HEK293 (cell line): ENCODE results near the gene PTPRG.

Source experiments
- CTCF ChIA-PET: fragments of 350-600 bp; formaldehyde crosslinking; extraction: SDS; loops from one replicate; lab custom pipeline; 2021; ENCODE audit warnings: antibody characterized with exemption; lab: Yijun Ruan, JAX
- POLR2A ChIA-PET: fragments of 300-600 bp; formaldehyde crosslinking; extraction: SDS; loops from one replicate; lab custom pipeline; 2020; ENCODE audit warnings: antibody characterized with exemption, inconsistent platforms; lab: Yijun Ruan, JAX
- H3K27ac ChIP-seq: fragments of 200-500 bp; sonication (Bioruptor generic); 2 replicates; pipeline ENCODE4 v1.5.1; 2014; ENCODE audit warnings: low read depth, low read length, control low read depth, inconsistent platforms; ENCODE audit errors: extremely low read depth
- H3K36me3 ChIP-seq, 2 experiments: fragments of 200-500 bp in 1 of 2; sonication (Bioruptor generic) in 1 of 2; 1 replicate in 1 of 2; 2 replicates in 1 of 2; pipeline ENCODE4 v1.5.1; 2014 to 2017; ENCODE audit warnings: inconsistent platforms in 2 of 2, low read length in 2 of 2; ENCODE audit not compliant: control insufficient read depth in 2 of 2, insufficient read depth in 1 of 2
- H3K4me1 ChIP-seq: fragments of 200-500 bp; sonication (Bioruptor generic); 2 replicates; pipeline ENCODE4 v1.5.1; 2014; ENCODE audit warnings: mild to moderate bottlenecking, low read length, inconsistent platforms; ENCODE audit not compliant: control insufficient read depth, insufficient read depth
- H3K4me3 ChIP-seq: 2 replicates; pipeline ENCODE4 v1.5.1; 2011; ENCODE audit warnings: low read depth, mild to moderate bottlenecking, control low read depth, low read length, moderate library complexity
- H3K9me3 ChIP-seq: fragments of 200-500 bp; sonication (Bioruptor generic); 2 replicates; pipeline ENCODE4 v1.5.1; 2014; ENCODE audit warnings: low read depth, low read length, inconsistent platforms; ENCODE audit not compliant: control insufficient read depth, insufficient read depth
- HOXC10 ChIP-seq: sonication (generic); formaldehyde crosslinking; IDR thresholded peaks from 2 replicates; pipeline ENCODE4 v1.8.1; 2023; ENCODE audit warnings: mild to moderate bottlenecking, missing genetic modification reagents
- IKZF3 ChIP-seq: fragments of 450-650 bp; IDR thresholded peaks from 2 replicates; pipeline ENCODE4 v1.5.0; 2018; ENCODE audit warnings: missing biosample characterization, mild to moderate bottlenecking, missing genetic modification characterization, moderate library complexity
- MEIS1 ChIP-seq: sonication (generic); formaldehyde crosslinking; IDR thresholded peaks from 2 replicates; pipeline ENCODE4 v1.8.1; 2022; ENCODE audit warnings: missing genetic modification reagents, mild to moderate bottlenecking, borderline replicate concordance
- SCRT1 ChIP-seq: fragments of 450-650 bp; formaldehyde crosslinking; IDR thresholded peaks from 2 replicates; pipeline ENCODE4 v1.5.1; 2016; ENCODE audit warnings: missing biosample characterization, missing genetic modification characterization, borderline replicate concordance
- SP7 ChIP-seq: fragments of 450-650 bp; formaldehyde crosslinking; IDR thresholded peaks from 2 replicates; pipeline ENCODE4 v1.5.1; 2016; ENCODE audit warnings: missing biosample characterization, missing genetic modification characterization
- ZBTB1 ChIP-seq: fragments of 450-650 bp; formaldehyde crosslinking; IDR thresholded peaks from 2 replicates; pipeline ENCODE4 v1.5.1; 2016; ENCODE audit warnings: missing biosample characterization, missing genetic modification characterization
- ZBTB48 ChIP-seq: fragments of 450-650 bp; formaldehyde crosslinking; IDR thresholded peaks from 2 replicates; pipeline ENCODE4 v1.5.1; 2016; ENCODE audit warnings: missing biosample characterization, missing genetic modification characterization
- ZBTB7A ChIP-seq: fragments of 450-650 bp; formaldehyde crosslinking; IDR thresholded peaks from 2 replicates; pipeline ENCODE4 v1.5.1; 2016; ENCODE audit warnings: low read depth, missing biosample characterization, missing genetic modification characterization
- ZEB2 ChIP-seq: fragments of 450-650 bp; formaldehyde crosslinking; IDR thresholded peaks from 2 replicates; pipeline ENCODE4 v1.5.1; 2016; ENCODE audit warnings: missing biosample characterization, missing genetic modification characterization
- ZFHX2 ChIP-seq: fragments of 450-650 bp; formaldehyde crosslinking; conservative IDR thresholded peaks from 2 replicates; pipeline ENCODE4 v1.5.1; 2016; ENCODE audit warnings: missing biosample characterization, missing genetic modification characterization
- ZNF146 ChIP-seq: fragments of 450-650 bp; formaldehyde crosslinking; IDR thresholded peaks from 2 replicates; pipeline ENCODE4 v1.5.1; 2016; ENCODE audit warnings: missing biosample characterization, missing genetic modification characterization
- ZNF223 ChIP-seq: fragments of 450-650 bp; formaldehyde crosslinking; IDR thresholded peaks from 2 replicates; pipeline ENCODE4 v1.5.1; 2016; ENCODE audit warnings: missing biosample characterization, missing genetic modification characterization
- ZNF292 ChIP-seq: fragments of 450-650 bp; formaldehyde crosslinking; IDR thresholded peaks from 2 replicates; pipeline ENCODE4 v1.5.1; 2016; ENCODE audit warnings: low read depth, missing biosample characterization, missing genetic modification characterization, borderline replicate concordance
- ZNF324 ChIP-seq: fragments of 450-650 bp; formaldehyde crosslinking; IDR thresholded peaks from 2 replicates; pipeline ENCODE4 v1.5.1; 2016; ENCODE audit warnings: missing biosample characterization, missing genetic modification characterization
- ZNF335 ChIP-seq: fragments of 450-650 bp; formaldehyde crosslinking; conservative IDR thresholded peaks from 2 replicates; pipeline ENCODE4 v1.5.1; 2016; ENCODE audit warnings: missing biosample characterization, missing genetic modification characterization
- ZNF366 ChIP-seq: fragments of 450-650 bp; formaldehyde crosslinking; conservative IDR thresholded peaks from 2 replicates; pipeline ENCODE4 v1.5.1; 2016; ENCODE audit warnings: missing biosample characterization, missing genetic modification characterization
- ZNF404 ChIP-seq: fragments of 450-650 bp; formaldehyde crosslinking; IDR thresholded peaks from 2 replicates; pipeline ENCODE4 v1.5.1; 2017; ENCODE audit warnings: missing biosample characterization, missing genetic modification characterization
- ZNF530 ChIP-seq: fragments of 450-650 bp; formaldehyde crosslinking; IDR thresholded peaks from 2 replicates; pipeline ENCODE4 v1.5.1; 2016; ENCODE audit warnings: low read depth, missing biosample characterization, missing genetic modification characterization
- ZNF600 ChIP-seq: fragments of 450-650 bp; formaldehyde crosslinking; IDR thresholded peaks from 2 replicates; pipeline ENCODE4 v1.5.1; 2016; ENCODE audit warnings: missing biosample characterization, missing genetic modification characterization
- ZNF610 ChIP-seq: fragments of 450-650 bp; formaldehyde crosslinking; IDR thresholded peaks from 2 replicates; pipeline ENCODE4 v1.5.1; 2016; ENCODE audit warnings: missing biosample characterization, missing genetic modification characterization, borderline replicate concordance
- ZNF785 ChIP-seq: fragments of 450-650 bp; formaldehyde crosslinking; IDR thresholded peaks from 2 replicates; pipeline ENCODE4 v1.5.1; 2016; ENCODE audit warnings: missing biosample characterization, missing genetic modification characterization
- ZXDB ChIP-seq: fragments of 450-650 bp; formaldehyde crosslinking; IDR thresholded peaks from 2 replicates; pipeline ENCODE4 v1.5.1; 2016; ENCODE audit warnings: missing biosample characterization, missing genetic modification characterization
- TF ChIP-seq, protein P1 (sequence below): fragments of 450-650 bp; formaldehyde crosslinking; IDR thresholded peaks from 2 replicates; pipeline ENCODE4 v1.5.1; 2016; ENCODE audit warnings: missing biosample characterization, missing genetic modification characterization
- TF ChIP-seq, protein P2 (sequence below): fragments of 450-650 bp; formaldehyde crosslinking; IDR thresholded peaks from 2 replicates; pipeline ENCODE4 v1.5.1; 2016; ENCODE audit warnings: missing biosample characterization, missing genetic modification characterization
- TF ChIP-seq, protein P3 (sequence below): IDR thresholded peaks from 2 replicates; pipeline ENCODE4 v1.6.1; 2011; ENCODE audit warnings: mild to moderate bottlenecking, low read depth, low read length, borderline replicate concordance
- TF ChIP-seq, protein P4 (sequence below): fragments of 450-650 bp; formaldehyde crosslinking; conservative IDR thresholded peaks from 2 replicates; pipeline ENCODE4 v1.5.1; 2016; ENCODE audit warnings: low read depth, missing biosample characterization, missing genetic modification characterization

The PTPRG gene

DNA sequence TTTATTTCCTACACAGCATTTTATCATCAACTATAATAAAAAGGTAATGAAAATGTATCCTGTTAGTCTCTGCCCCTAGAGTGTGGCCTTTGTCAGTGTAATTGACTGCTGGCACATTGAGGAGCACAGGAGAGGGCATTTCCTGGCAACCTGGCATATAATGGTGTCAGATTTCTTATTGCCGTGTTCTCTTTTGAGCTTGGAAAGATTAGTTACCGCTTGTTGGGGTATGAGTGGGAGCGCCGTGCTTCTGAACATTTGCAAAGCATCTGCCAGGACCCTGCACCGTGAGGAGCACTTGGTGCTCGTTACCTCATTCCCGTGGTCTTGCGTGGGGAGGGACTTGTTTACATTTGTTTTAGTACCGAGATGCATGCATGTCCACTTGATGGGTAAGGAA lies 124.4 kb downstream of the PTPRG start (continued):
- TF ChIP-seq, protein P1, sequence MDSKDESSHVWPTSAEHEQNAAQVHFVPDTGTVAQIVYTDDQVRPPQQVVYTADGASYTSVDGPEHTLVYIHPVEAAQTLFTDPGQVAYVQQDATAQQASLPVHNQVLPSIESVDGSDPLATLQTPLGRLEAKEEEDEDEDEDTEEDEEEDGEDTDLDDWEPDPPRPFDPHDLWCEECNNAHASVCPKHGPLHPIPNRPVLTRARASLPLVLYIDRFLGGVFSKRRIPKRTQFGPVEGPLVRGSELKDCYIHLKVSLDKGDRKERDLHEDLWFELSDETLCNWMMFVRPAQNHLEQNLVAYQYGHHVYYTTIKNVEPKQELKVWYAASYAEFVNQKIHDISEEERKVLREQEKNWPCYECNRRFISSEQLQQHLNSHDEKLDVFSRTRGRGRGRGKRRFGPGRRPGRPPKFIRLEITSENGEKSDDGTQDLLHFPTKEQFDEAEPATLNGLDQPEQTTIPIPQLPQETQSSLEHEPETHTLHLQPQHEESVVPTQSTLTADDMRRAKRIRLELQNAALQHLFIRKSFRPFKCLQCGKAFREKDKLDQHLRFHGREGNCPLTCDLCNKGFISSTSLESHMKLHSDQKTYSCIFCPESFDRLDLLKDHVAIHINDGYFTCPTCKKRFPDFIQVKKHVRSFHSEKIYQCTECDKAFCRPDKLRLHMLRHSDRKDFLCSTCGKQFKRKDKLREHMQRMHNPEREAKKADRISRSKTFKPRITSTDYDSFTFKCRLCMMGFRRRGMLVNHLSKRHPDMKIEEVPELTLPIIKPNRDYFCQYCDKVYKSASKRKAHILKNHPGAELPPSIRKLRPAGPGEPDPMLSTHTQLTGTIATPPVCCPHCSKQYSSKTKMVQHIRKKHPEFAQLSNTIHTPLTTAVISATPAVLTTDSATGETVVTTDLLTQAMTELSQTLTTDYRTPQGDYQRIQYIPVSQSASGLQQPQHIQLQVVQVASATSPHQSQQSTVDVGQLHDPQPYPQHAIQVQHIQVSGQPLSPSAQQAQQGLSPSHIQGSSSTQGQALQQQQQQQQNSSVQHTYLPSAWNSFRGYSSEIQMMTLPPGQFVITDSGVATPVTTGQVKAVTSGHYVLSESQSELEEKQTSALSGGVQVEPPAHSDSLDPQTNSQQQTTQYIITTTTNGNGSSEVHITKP (tag by site-specific recombination), result peak; percentile 41
- TF ChIP-seq ZNF146 (tag by site-specific recombination), result no peak
- TF ChIP-seq, protein P2, sequence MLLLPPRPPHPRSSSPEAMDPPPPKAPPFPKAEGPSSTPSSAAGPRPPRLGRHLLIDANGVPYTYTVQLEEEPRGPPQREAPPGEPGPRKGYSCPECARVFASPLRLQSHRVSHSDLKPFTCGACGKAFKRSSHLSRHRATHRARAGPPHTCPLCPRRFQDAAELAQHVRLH, result peak; percentile 60
- TF ChIP-seq ZNF335, result 0 out of 2 replicates have a peak, but pooled peaks have one; percentile 18
- TF ChIP-seq SP7 (tag by site-specific recombination), result 0 out of 2 replicates have a peak, but pooled peaks have one; percentile 30
- no peak for TF ChIP-seq ZNF223 (tag by site-specific recombination)
- TF ChIP-seq ZNF610 (tag by site-specific recombination), result peak; percentile 43; the same call in 1 of the 2 replicates
- no peak for TF ChIP-seq ZEB2
- TF ChIP-seq ZFHX2 (tag by site-specific recombination), result peak; percentile 72
- no peak for TF ChIP-seq MEIS1 (CRISPR knock-in tag)
- TF ChIP-seq ZBTB1 (tag by site-specific recombination), result no peak
- TF ChIP-seq ZNF292 (tag by site-specific recombination), result no peak
- TF ChIP-seq, protein P3, sequence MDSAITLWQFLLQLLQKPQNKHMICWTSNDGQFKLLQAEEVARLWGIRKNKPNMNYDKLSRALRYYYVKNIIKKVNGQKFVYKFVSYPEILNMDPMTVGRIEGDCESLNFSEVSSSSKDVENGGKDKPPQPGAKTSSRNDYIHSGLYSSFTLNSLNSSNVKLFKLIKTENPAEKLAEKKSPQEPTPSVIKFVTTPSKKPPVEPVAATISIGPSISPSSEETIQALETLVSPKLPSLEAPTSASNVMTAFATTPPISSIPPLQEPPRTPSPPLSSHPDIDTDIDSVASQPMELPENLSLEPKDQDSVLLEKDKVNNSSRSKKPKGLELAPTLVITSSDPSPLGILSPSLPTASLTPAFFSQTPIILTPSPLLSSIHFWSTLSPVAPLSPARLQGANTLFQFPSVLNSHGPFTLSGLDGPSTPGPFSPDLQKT, result no peak
- TF ChIP-seq SCRT1 (tag by site-specific recombination), result no peak
- no peak for TF ChIP-seq ZNF404 (tag by site-specific recombination)
- TF ChIP-seq ZNF600 (tag by site-specific recombination), result peak; percentile 56; the same call in 1 of the 2 replicates
- no peak for TF ChIP-seq HOXC10
- no peak for TF ChIP-seq ZNF530
- peak; percentile 72 for TF ChIP-seq IKZF3 (tag by site-specific recombination)
- TF ChIP-seq ZBTB7A (tag by site-specific recombination), result no peak
- TF ChIP-seq ZNF324 (tag by site-specific recombination), result no peak
- TF ChIP-seq ZXDB (tag by site-specific recombination), result peak; percentile 46; the same call in 1 of the 2 replicates
- 0 out of 2 replicates have a peak, but pooled peaks have one; percentile 24 for TF ChIP-seq ZNF785 (tag by site-specific recombination)

DNA sequence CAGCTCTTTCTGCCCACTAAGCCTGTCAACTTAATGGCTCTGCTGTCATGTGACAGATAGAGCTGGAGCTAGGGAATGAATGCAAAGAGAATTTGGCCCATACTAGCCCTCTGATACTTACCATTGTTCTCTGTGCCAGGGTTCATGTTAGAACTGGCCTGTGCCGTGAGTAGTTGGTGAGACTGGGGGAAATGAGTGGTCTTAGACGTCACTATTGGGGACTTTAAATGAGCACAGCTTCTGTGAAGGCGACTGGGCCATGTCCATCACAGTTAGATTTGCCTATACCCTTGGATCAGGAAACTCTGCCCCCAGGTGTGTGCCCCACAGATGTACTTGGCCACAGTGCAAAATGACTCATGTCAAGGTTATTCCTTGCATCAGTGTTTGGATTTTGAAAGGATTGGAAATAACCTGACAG lies 124.9 kb downstream of the PTPRG start:
- peaks cover 8% of the 10 kb centered on the region; the same call in 1 of the 2 replicates for H3K4me1 ChIP-seq
- no peaks in the 10 kb centered on the region for H3K9me3 ChIP-seq
- TF ChIP-seq, protein P4, sequence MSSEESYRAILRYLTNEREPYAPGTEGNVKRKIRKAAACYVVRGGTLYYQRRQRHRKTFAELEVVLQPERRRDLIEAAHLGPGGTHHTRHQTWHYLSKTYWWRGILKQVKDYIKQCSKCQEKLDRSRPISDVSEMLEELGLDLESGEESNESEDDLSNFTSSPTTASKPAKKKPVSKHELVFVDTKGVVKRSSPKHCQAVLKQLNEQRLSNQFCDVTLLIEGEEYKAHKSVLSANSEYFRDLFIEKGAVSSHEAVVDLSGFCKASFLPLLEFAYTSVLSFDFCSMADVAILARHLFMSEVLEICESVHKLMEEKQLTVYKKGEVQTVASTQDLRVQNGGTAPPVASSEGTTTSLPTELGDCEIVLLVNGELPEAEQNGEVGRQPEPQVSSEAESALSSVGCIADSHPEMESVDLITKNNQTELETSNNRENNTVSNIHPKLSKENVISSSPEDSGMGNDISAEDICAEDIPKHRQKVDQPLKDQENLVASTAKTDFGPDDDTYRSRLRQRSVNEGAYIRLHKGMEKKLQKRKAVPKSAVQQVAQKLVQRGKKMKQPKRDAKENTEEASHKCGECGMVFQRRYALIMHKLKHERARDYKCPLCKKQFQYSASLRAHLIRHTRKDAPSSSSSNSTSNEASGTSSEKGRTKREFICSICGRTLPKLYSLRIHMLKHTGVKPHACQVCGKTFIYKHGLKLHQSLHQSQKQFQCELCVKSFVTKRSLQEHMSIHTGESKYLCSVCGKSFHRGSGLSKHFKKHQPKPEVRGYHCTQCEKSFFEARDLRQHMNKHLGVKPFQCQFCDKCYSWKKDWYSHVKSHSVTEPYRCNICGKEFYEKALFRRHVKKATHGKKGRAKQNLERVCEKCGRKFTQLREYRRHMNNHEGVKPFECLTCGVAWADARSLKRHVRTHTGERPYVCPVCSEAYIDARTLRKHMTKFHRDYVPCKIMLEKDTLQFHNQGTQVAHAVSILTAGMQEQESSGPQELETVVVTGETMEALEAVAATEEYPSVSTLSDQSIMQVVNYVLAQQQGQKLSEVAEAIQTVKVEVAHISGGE, result no peak
- TF ChIP-seq ZBTB48 (0 out of 2 replicates have a peak, but pooled peaks have one; percentile 25), ZNF366 (tag by site-specific recombination) (no peak), ZNF600 (tag by site-specific recombination) (0 out of 2 replicates have a peak, but pooled peaks have one; percentile 5)
- H3K4me3 ChIP-seq, result no peak overlapping the region
- H3K36me3 ChIP-seq, result no peaks in the 10 kb centered on the region
- CTCF ChIA-PET, result interaction anchor here (0.6 to 1.2 kb wide), 3 partner anchors 12 to 25 kb away, joined by 3 read pairs; no protein-coding TSS in a partner anchor
- H3K27ac ChIP-seq, result no peak overlapping the region
- POLR2A ChIA-PET, result no interaction called here
